HG03060 (cell line): ENCODE measurements around the gene SMAD3.

ENCODE experiments used
- ATAC-seq: cut with Tn5 transposase; IDR thresholded peaks from one replicate; pipeline ENCODE4 v1.9.1; 2021; ENCODE audit warnings: low read depth, moderate number of reproducible peaks; ENCODE audit not compliant: unreplicated experiment

The SMAD3 gene

DNA sequence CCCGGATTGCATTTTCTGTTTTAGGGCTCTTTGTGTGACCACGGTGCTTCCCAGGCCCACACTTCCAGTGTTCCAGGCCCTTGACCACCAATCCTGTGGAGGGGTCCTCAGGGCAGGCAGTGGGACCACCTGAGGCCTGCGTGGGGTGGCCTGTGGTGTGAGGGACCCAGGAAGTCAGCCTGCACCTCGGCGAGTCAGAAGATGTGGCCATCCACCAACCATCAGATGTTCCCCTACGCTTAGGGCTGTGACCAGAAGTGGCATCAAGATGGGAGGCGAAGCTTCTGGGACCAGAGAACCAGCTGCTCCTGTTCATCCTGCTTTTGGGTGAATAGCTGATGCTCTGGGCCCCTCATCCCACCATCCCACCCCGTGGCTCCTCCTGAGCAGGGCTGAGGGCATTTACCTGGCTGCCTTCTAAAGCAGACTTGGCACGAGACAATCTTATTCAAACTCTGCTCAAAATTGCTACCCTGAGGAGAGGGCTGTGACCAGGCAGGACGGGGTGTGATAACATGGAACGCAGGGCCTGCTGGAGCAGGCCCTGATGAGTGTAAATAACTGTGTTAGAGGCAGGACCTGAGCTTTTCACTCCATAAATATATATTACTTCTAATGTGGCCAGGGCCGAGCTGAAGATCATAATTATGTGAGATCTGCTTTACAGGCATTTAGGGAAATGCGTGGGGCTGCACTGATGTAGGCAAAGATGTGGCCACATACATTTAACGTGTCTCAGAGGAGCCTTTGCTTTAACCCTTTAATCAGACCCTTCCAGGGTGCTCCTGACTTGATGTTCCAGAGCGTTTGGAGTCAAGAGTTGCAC is 28.8 kb downstream of the SMAD3 start:
- ATAC-seq = no peak

DNA sequence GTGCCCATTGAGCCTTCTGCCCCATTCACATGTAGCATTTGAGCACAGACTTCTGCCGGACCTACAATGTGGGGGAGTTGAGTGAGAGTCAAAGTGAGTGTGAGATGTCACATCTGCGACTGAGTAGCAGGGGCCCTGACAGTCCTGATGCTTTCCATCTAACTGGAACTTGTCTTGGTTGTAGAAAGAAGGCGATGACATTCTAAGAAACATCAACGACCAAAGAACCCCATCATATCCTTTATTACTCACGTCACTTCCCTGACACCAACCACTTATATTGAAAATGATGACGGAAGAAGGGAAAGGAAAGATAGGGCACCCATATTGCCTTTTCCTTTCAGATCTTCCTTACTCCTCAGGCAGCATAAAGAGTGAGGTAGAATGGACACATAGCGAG is 30.5 kb downstream of the SMAD3 start:
- ATAC-seq = no peak

DNA sequence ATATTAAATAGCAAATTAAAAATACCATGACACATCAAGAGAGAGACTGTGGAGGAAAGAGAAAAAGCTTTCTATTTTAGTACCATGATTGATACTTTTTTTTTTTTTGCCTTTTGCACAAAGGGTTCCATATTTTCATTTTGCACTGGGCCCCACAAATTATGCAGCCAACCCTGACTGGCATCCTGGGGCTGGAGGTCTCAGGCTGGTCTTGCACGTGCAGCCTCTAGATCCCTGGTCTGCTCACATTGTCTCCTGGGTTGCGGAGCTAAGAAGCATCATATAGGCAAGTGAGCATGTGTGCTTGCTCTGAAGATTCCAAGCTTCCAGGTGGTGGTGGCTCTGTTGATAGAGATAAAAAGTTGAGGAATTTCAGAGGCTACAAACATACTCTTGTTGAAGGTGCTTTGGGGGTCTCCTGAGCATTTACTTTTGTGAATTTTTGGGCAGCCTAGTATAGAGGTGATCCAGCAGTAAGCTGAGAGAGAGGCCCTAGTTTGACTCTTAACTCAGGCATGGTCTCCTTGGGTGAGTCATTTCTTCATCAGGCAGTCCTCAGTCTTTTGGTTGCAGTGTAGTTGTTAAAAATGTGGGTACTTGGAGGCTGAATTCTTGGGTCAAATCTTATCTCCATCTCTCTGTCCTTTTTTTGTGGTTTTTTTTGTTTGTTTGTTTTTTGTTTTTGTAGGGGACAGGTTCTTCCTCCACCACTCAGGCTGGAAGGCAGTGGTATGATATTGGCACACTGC is 31.3 kb downstream of the SMAD3 start:
- no peak for ATAC-seq

DNA sequence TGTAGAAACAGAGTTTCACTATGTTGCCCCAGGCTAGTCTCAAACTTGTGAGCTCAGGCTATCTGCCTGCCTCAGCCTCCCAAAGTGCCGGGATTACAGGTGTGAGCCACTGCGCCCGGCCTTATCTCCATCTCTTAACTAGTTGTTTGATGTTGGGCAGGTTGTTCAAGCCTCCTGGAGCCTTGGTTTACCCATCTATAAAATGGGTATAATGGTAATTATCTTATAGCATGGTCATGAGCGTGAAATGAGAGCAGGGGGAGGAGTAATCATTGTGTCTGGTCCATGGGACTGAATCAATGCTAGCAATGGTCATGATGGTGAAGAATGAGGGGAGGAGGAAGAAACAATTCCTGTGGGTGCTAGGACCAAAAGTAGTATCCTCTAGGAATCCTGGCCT is 32.0 kb downstream of the SMAD3 start:
- no peak for ATAC-seq

DNA sequence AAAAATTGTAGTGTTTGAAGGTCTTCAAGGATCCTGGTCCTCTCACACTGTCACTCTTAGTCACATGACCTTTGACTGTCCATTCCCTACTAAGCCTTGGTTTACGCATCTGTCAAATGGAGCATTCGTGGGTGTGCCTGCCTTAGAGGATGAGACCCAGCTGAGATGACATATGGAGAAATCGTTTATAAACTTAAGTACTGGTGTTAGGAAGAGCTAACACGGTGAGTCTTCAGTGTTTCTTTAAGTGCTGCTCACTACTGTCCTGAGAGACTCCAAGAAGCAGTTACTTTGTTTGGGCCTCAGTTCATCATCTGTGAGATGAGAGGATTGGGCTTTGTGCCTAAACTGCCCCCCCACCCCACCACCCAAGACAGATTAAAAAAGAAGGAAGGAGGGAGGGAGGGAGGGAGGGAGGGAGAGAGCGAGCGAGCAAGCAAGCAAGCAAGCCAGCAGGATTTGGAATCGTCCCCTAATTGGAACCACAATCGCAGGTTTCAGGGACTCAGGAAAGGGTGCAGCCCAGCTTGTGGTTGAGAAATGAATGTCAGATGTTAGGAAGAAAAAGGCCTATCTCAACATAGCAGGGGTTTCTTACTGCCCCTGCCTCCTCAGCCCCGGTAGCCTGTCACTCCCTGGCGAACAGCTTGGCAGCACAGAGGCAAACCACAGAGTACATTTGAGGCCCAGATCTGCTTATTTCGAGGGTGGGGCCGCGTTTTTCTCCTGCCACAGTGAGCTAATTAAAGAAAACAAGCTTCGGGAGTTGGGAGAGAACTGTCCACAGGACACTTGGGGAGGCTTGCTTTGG is 32.7 kb downstream of the SMAD3 start:
- no peak for ATAC-seq

DNA sequence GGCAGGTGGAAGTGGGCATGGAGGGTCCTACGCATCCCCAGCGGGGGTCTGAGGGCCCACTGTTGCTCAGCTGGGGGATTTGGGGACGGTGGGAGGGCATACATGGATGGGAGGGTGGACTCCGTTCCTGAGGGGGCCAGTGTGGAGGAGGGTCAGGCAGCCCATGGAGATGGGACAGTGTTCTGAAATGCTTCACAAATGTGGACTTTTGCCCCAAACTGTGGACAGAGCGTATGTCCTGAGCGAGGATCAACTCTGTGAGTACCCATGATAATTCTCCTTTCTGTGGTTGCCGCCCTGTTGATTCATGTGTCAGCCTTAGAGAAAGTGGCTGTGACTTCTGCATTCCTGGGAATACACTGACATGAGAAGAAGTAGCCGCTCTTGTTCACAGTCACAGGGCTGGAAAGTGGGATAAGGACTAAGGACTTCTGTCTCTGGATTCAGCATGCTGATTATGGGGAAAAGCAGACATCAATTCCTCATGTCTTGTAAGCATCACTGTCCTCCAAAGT is 33.4 kb downstream of the SMAD3 start:
- ATAC-seq = no peak

DNA sequence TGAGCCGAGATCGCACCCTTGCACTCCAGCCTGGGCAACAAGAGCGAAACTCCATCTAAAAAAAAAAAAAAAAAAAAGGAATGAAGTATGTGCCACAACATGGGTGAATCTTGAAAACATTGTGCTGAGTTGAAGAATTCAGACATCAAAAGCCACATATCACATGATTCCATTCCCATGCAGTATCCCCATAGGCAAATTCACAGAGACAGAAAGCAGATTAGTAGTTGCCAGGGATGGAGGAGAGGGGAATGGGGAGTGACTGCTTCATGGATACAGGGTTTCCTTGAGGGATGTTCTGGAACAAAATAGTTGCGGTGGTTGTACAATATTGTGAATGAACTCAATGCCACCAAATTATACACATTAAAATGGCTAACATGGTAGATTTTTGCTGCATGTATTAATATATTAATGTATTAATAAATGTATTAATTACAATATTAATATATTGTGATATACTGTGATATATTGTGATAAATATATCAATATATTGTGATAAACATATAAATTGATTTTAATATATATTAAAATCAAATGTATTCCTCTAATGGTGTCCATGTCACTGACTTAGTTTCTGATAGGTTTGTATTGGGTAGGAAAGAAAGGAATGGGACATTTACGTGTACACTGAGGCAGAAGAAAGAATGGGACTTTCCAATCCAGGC is 34.9 kb downstream of the SMAD3 start:
- no peak for ATAC-seq

DNA sequence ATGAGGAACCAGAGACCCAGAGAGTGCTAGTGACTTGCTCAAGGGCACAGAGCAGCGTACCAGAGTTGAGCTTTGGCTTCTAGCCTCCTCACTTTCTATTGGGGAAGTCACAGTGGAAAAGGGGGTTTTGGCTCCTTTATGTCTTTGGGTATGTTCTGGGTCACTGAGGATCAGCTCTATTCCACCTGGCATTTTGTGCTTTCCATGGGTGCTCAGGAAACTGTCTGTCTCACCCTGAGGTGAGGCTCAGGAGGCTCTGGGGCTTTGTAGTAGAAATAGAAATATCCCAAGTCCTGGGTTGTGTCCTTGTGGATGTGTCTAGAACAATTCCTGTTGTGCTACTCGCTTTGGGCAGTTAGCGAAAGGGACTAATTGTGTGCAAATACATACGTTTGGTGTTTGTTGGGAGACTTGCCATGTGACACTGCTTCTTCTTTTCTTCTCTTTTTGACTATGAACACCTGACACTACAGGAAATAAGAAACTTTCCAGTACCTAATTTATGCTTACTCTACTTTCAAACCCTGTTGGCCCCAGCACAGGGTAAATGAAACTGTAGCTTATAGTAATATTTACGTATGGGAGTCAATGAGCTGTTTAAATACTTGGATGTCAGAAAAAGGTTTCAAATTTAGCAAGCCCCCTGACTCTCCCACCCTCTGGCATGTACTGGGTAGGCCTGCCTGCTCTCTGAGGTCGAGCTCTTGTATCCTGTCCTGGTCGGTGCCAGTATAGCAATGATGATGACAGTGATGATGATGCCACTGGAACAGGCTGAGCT is 35.6 kb downstream of the SMAD3 start:
- peak; percentile 43 for ATAC-seq

DNA sequence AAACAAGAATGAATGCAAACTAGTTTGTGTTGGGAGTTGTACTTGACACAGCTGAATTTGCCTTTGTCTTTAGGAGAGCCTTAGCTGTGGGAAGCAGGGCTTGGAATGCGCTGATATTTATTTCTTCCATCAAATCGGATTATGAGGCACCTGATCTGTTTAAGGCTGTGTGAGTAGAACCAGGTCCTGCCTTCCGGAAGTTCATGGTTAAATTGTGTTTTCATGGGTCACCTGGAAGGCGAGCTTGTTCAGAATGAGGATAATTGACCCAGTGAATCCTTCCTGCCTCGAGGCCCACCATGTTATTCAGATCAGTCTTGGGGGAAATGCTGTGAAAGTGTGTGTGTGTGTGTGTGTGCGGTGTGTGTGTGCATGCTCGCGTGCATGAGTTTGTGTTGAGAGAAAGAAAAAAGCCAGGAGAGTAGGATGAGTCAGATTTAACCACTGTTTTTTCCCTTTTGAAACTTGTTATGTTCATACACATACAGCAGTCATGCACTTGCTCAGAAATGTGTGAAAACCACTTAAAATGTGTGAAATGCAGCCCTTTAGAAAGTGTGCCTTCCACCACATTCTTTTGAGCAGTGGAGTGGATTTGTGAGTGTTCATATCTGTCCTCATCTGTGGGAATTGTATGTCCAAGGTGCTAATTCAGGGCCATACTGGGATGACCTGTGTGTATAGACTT is 36.7 kb downstream of the SMAD3 start:
- ATAC-seq = peak; percentile 39

DNA sequence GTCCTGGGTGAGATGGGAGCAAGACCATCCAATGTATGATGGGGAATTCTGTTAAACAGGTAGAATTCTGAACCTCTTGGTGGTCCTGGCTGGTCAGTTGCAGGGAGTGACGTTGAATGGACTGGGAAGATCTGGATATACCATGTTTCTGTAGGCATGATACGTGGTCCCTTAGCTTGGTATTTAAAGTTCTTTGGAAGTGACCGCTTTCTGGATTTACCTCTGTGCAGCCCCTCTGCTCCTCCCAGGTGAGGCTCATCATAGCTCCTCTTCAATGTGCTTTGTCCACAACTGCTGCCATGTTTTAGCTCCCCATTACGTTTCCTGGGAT is 37.2 kb downstream of the SMAD3 start:
- ATAC-seq = no peak

DNA sequence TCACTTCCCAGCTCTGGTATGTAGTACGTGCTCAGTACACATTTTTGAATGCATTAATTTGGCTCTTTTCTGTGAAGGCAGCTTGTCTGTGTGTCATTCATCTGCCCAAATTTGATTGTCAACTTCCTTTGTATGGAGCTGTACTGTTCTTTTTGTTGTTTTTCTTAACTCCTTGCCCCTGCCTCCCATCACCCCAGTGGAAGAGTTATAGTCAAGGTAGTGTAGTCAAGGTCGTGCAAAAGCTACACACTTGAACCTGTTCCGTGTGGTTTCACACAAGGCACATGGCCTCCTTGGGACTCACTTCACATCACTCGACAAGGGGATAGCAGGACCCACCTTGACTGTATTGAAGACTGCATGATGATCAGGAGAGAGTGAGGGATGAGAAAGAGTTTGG is 37.6 kb downstream of the SMAD3 start:
- ATAC-seq = no peak

DNA sequence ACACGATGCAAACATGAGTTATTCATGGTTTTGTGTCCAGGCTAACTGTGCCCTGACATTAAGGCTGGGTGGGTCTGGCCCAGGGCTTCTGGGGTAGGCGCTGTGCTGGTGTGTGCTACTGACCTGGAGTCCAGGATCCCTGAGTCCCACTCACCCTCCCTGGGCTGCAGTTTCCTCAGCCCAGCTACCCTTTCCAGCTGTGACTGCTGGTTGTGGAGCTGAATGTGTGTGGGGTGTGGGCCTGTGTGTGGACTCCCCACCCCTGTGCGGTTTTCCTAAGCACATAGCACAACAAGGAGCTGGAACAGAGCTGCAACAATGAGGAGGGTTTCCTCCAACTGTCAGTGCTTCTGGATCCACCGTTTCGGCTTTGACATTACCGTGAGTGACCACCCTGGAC is 38.0 kb downstream of the SMAD3 start:
- ATAC-seq = no peak

DNA sequence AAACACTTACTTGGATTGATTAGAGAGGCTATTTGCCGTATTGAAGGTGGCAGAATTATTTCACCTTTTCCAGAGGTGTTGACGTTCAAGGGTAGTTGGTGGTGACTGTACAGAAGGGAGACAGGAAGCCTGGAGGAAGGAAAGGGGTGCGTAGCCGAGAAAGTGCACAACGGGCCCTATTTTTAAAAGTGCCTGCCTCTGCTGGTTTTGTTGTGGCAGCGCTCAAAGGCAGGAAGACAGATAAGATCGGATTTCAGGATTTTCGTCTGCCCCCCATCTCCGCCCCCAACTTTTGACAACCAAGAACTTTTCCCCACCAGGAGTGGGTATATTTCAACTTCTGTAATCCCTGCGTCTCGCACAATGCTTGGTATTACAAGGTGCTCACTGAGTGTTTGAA is 38.5 kb downstream of the SMAD3 start:
- no peak for ATAC-seq

DNA sequence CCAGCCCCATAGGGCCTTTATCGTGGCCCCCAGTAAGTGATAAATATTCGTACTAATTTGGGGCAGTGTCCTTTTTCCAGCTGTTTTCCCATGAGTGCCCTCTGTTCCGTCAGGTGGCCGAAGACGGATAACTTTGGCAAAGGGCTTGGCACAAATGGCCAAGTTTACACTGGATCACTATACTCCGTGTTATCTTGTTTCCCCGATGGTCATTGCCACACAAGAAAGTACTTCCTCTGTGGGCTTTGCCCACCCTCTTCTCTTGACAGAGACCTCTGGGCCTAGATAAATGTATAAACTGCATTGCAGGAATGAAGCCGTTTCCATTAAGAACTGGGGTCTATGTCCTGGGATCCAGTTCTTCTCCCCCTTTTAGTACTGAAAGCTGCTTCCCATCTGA is 39.1 kb downstream of the SMAD3 start:
- ATAC-seq = no peak

DNA sequence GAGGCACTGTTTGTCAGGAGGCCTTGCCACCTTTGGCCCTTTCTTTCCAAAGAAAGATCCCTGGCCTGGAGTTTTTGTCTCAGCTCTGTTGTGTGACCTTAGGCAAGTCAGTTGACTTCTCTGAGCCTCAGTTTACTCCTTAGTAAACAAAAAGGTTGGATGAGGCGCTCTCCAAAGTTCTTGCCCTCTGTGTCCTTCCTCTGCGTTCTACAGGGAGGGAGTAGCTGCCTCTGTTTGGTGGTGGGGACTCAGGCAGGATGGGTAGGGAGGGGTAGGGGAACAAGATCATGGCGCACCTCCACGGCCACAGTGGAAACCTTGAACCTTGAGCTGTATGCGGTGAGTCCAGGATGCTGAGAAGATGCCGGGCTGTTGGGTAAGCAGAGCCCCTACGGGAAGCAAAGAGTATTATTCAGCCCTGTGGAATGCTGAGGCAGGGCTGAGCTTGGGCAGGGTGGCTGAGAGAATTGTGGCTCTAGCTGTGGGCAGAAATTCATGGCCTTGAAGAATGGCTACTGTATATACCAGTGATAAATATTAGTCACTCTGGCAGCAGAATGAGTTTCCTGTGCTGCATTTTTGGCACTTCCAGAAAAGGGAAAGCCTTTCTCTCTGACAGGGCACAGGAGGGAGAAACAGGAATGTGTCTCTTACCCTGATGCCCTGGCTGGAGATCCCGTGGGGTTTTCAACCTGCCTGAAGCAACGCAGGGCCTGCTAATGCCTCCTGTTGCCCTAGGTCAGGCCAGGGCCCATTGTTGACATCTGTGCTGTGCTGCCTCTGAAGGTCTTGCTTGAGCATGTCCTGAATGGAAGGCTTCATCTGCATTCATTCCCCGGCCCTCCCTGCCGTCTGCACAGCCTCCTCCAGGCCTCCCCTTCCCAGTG is 39.9 kb downstream of the SMAD3 start:
- no peak for ATAC-seq

DNA sequence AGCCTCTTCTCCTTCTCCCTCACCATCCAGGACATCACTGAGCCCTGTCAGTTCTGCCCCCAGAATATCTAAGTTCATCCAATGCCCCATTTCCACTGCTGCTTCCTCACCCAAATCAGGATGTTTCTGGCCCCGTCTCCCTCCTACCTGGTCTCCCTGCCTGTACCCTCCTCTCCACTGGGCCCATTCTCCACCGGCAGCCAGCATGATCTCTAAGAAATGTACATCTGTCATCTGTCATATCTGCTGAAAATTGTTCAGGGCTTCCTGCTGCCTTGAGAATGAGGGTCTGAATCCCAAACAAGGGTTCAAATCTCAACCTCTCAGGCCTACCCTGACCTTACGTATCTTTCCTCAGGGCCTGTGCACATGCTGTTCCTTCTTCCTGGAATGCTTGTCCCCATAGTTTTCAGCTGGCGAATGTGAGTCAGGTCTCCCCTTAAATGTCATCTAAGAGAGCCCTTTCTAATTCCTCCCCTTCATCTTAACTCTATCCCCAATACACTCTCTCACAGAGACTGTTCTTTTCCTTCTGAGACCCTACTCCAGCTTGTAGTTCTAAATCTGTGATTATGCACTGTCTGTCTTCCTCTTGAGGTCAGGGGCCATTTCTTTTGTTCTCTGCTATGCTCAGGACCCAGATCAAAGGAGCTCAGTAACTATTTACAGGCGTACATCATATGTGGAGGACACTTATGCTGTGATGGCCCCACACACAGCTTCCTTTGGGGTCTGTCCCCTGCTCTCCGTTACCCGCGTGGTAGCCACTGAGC is 40.8 kb downstream of the SMAD3 start:
- ATAC-seq = no peak

DNA sequence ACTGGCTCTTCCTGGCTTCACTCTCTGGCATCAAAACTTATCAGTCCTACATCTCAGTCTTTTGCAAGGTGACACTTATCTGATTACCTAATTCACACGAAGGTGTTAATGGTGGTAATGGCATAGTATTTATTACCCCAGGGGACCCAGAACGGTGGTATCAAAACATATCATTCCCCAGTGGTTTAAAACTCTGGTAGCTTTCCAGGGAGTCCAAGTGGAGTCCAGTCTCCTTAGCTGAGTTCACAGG is 41.3 kb downstream of the SMAD3 start:
- no peak for ATAC-seq
